ENCODE data around the gene SETD2. TPM values are rescaled to one million over a fixed set of nuclear protein-coding genes. Genes with fewer than 3 reads are reported as not detected.

Gene SETD2
- total and polyA plus RNA-seq, 5 donors, result 10.3 to 35.6 (median 32.0) TPM

GRCh38 chr3:47002171-47003055, 161.5 kb downstream of the SETD2 start:
- DNase-seq (peak in 2 of 3 donors; percentile 55 to 60), ATAC-seq (no peak)
- no peaks in the 10 kb centered on the region for H3K9me3 ChIP-seq (ENCODE audit: control insufficient read depth, low read length)
- no peak overlapping the region for H3K4me3 ChIP-seq (ENCODE audit: low read length)
- H3K4me1 ChIP-seq (ENCODE audit: control insufficient read depth, insufficient read depth, low read length), result no peaks in the 10 kb centered on the region
- no peak overlapping the region for H3K27ac ChIP-seq (ENCODE audit: low read length)
- 85% methylated on average over 35 of the region's 35 CpGs for WGBS
- H3K27me3 ChIP-seq (ENCODE audit: control insufficient read depth, insufficient read depth), result no peaks in the 10 kb centered on the region
- intact Hi-C loops (cut with DNase I), result loop anchor here in 2 of 4 donors (10.0 kb wide), 1 partner anchor 298 kb away; the partner anchor contains the start of gene TMIE (in 2 of the 2)

GRCh38 chr3:47001731-47002170, 162.2 kb downstream of the SETD2 start:
- H3K4me3 ChIP-seq (ENCODE audit: low read length), result no peak overlapping the region
- H3K27me3 ChIP-seq (ENCODE audit: control insufficient read depth, insufficient read depth), result no peaks in the 10 kb centered on the region
- H3K9me3 ChIP-seq (ENCODE audit: control insufficient read depth, low read length), result no peaks in the 10 kb centered on the region
- ATAC-seq (no peak), DNase-seq (peak in 1 of 3 donors; percentile 45)
- intact Hi-C loops (cut with DNase I), result loop anchor here in 2 of 4 donors (10.0 kb wide), 1 partner anchor 297 kb away; the partner anchor contains the start of gene TMIE (in 2 of the 2)
- H3K27ac ChIP-seq (ENCODE audit: low read length), result no peak overlapping the region
- H3K4me1 ChIP-seq (ENCODE audit: control insufficient read depth, insufficient read depth, low read length), result no peaks in the 10 kb centered on the region
- WGBS, result 95% methylated on average over 16 of the region's 16 CpGs

GRCh38 chr3:47000922-47001730, 162.8 kb downstream of the SETD2 start:
- 90% methylated on average over 25 of the region's 25 CpGs for WGBS
- Histone ChIP-seq H3K27ac (ENCODE audit: low read length) (no peak overlapping the region), H3K4me1 (ENCODE audit: control insufficient read depth, insufficient read depth, low read length) (no peaks in the 10 kb centered on the region), H3K27me3 (ENCODE audit: control insufficient read depth, insufficient read depth) (no peaks in the 10 kb centered on the region), H3K4me3 (ENCODE audit: low read length) (no peak overlapping the region), H3K9me3 (ENCODE audit: control insufficient read depth, low read length) (no peaks in the 10 kb centered on the region)
- DNase-seq (peak in 1 of 3 donors; percentile 44), ATAC-seq (no peak)
- intact Hi-C loops (cut with DNase I), result loop anchor here in 2 of 4 donors (10.0 kb wide), 1 partner anchor 296 kb away; the partner anchor contains the start of gene TMIE (in 2 of the 2)

GRCh38 chr3:47000198-47000815, 163.6 kb downstream of the SETD2 start:
- Histone ChIP-seq H3K4me3 (ENCODE audit: low read length) (no peak overlapping the region), H3K27me3 (ENCODE audit: control insufficient read depth, insufficient read depth) (no peaks in the 10 kb centered on the region), H3K9me3 (ENCODE audit: control insufficient read depth, low read length) (no peaks in the 10 kb centered on the region), H3K4me1 (ENCODE audit: control insufficient read depth, insufficient read depth, low read length) (no peaks in the 10 kb centered on the region), H3K27ac (ENCODE audit: low read length) (no peak overlapping the region)
- 96% methylated on average over 10 of the region's 10 CpGs for WGBS
- ATAC-seq, result no peak
- DNase-seq, result peak in 1 of 3 donors; percentile 29
- intact Hi-C loops (cut with DNase I), result loop anchor here in 2 of 4 donors (10.0 kb wide), 1 partner anchor 296 kb away; the partner anchor contains the start of gene TMIE (in 2 of the 2)

GRCh38 chr3:46999516-47000197, 164.3 kb downstream of the SETD2 start:
- WGBS, result 93% methylated on average over 14 of the region's 14 CpGs
- H3K27ac ChIP-seq (ENCODE audit: low read length), result no peak overlapping the region
- no peak for ATAC-seq
- intact Hi-C loops (cut with DNase I), result loop anchor here in 3 of 4 donors (5.0 to 10.0 kb wide), 2 partner anchors 77 to 295 kb away; partner anchors contain the start of gene TMIE (in 2 of the 3)
- H3K9me3 ChIP-seq (ENCODE audit: control insufficient read depth, low read length), result no peaks in the 10 kb centered on the region
- peak in 1 of 3 donors; percentile 37 for DNase-seq
- no peaks in the 10 kb centered on the region for H3K4me1 ChIP-seq (ENCODE audit: control insufficient read depth, insufficient read depth, low read length)
- no peak overlapping the region for H3K4me3 ChIP-seq (ENCODE audit: low read length)
- no peaks in the 10 kb centered on the region for H3K27me3 ChIP-seq (ENCODE audit: control insufficient read depth, insufficient read depth)

- no peaks in the 10 kb centered on the region for H3K4me1 ChIP-seq (ENCODE audit: control insufficient read depth, insufficient read depth, low read length)
- intact Hi-C loops (cut with DNase I), result loop anchor here in 3 of 4 donors (5.0 kb wide), 1 partner anchor 77 kb away; no protein-coding TSS in a partner anchor
- H3K27me3 ChIP-seq (ENCODE audit: control insufficient read depth, insufficient read depth), result no peaks in the 10 kb centered on the region
- no peak overlapping the region for H3K4me3 ChIP-seq (ENCODE audit: low read length)
- ATAC-seq (no peak), DNase-seq (peak in 2 of 3 donors; percentile 39 to 48)
- WGBS, result 84% methylated on average over 22 of the region's 22 CpGs
- H3K27ac ChIP-seq (ENCODE audit: low read length), result no peak overlapping the region
- no peaks in the 10 kb centered on the region for H3K9me3 ChIP-seq (ENCODE audit: control insufficient read depth, low read length)
Observed at GRCh38 chr3:46998852-46999515, 164.9 kb downstream of the SETD2 start.

GRCh38 chr3:46998121-46998851, 165.6 kb downstream of the SETD2 start:
- Histone ChIP-seq H3K27me3 (ENCODE audit: control insufficient read depth, insufficient read depth) (no peaks in the 10 kb centered on the region), H3K9me3 (ENCODE audit: control insufficient read depth, low read length) (no peaks in the 10 kb centered on the region), H3K4me1 (ENCODE audit: control insufficient read depth, insufficient read depth, low read length) (no peaks in the 10 kb centered on the region), H3K27ac (ENCODE audit: low read length) (no peak overlapping the region), H3K4me3 (ENCODE audit: low read length) (no peak overlapping the region)
- intact Hi-C loops (cut with DNase I), result loop anchor here in 3 of 4 donors (5.0 kb wide), 1 partner anchor 76 kb away; no protein-coding TSS in a partner anchor
- ATAC-seq (peak; percentile 59 to 61), DNase-seq (peak; percentile 68 to 91 (median 89))
- WGBS, result 63% methylated on average over 27 of the region's 27 CpGs

- ATAC-seq (no peak), DNase-seq (peak; percentile 12 to 47 (median 46))
- WGBS, result 84% methylated on average over 13 of the region's 13 CpGs
- intact Hi-C loops (cut with DNase I), result loop anchor here in 3 of 4 donors (5.0 kb wide), 1 partner anchor 75 kb away; no protein-coding TSS in a partner anchor
- Histone ChIP-seq H3K4me3 (ENCODE audit: low read length) (no peak overlapping the region), H3K9me3 (ENCODE audit: control insufficient read depth, low read length) (no peaks in the 10 kb centered on the region), H3K27me3 (ENCODE audit: control insufficient read depth, insufficient read depth) (no peaks in the 10 kb centered on the region), H3K4me1 (ENCODE audit: control insufficient read depth, insufficient read depth, low read length) (no peaks in the 10 kb centered on the region), H3K27ac (ENCODE audit: low read length) (no peak overlapping the region)
Observed at GRCh38 chr3:46997453-46998091, 166.3 kb downstream of the SETD2 start.

Data from right cardiac atrium (tissue), 5 donors.